Activated T-helper 1 cell treated with anti-CD3 and anti-CD28 coated beads, Interleukin-12 subunit alpha, Interleukin-12 subunit beta, Interleukin-2, Interleukin-4 antibody, amounts not matched to agents 30 ng/mL and 10 ng/mL and 1 ng/mL, durations not matched to agents 14 hours and 24 hours and 36 hours (primary cell): ENCODE data around the gene CPED1. TPM values are rescaled to one million over a fixed set of nuclear protein-coding genes. Genes with fewer than 3 reads are reported as not detected.

Experiments
- DNase-seq: peaks from one replicate; pipeline ENCODE4 v3.0.0; 2021; ENCODE audit warnings: low spot score
- H3K27ac Mint-ChIP-seq: one replicate; pipeline ENCODE4 v1.8.0; 2021; ENCODE audit warnings: mild to moderate bottlenecking, mixed read lengths
- H3K27me3 Mint-ChIP-seq: one replicate; pipeline ENCODE4 v1.8.0; 2022; ENCODE audit warnings: mild to moderate bottlenecking, moderate library complexity, mixed read lengths; ENCODE audit not compliant: insufficient read depth
- H3K36me3 Mint-ChIP-seq: one replicate; pipeline ENCODE4 v1.8.0; 2021; ENCODE audit warnings: low read depth, mixed read lengths
- H3K4me1 Mint-ChIP-seq: one replicate; pipeline ENCODE4 v1.8.0; 2021; ENCODE audit warnings: low read depth, mixed read lengths
- H3K4me3 Mint-ChIP-seq: one replicate; pipeline ENCODE4 v1.8.0; 2021; ENCODE audit warnings: mild to moderate bottlenecking, moderate library complexity, mixed read lengths
- H3K9me3 Mint-ChIP-seq: one replicate; pipeline ENCODE4 v1.8.0; 2021; ENCODE audit warnings: mixed read lengths
- intact Hi-C: fragments of 100-400 bp; cut with micrococcal nuclease; formaldehyde crosslinking; loops from one replicate; pipeline ENCODE4 v1.15.1; 2024
- total RNA-seq: library from RNA; stranded (reverse); gene quantifications from 2 replicates; pipeline ENCODE4 v1.2.3, GENCODE V29; 2022

CPED1 gene
- total RNA-seq, 1 donor from 2014 or later, result not detected

- Mint-ChIP-seq H3K4me3 (no peak overlapping the region), H3K27me3 (peaks cover 44% of the 10 kb centered on the region), H3K4me1 (peaks cover 5% of the 10 kb centered on the region), H3K27ac (no peak overlapping the region), H3K36me3 (peaks cover 4% of the 10 kb centered on the region), H3K9me3 (no peaks in the 10 kb centered on the region)
- DNase-seq, result no peak
- intact Hi-C loops, result loop anchor here (5.0 to 10.0 kb wide), 2 partner anchors 348 to 660 kb away; partner anchors contain the start of gene CPED1
These were observed 346.6 kb downstream of the CPED1 start for GRCh38 chr7:121334875-121335648.

- intact Hi-C loops, result loop anchor here (10.0 kb wide), 1 partner anchor 658 kb away; no protein-coding TSS in a partner anchor
- Mint-ChIP-seq H3K9me3 (no peaks in the 10 kb centered on the region), H3K4me1 (no peaks in the 10 kb centered on the region)
These were observed 348.1 kb downstream of the CPED1 start for GRCh38 chr7:121336579-121336978.

GRCh38 chr7:121337398-121337797, 348.9 kb downstream of the CPED1 start:
- no peak for DNase-seq
- Mint-ChIP-seq H3K27ac (no peak overlapping the region), H3K36me3 (peaks cover 16% of the 10 kb centered on the region), H3K4me3 (no peak overlapping the region), H3K4me1 (no peaks in the 10 kb centered on the region), H3K9me3 (no peaks in the 10 kb centered on the region), H3K27me3 (peaks cover 24% of the 10 kb centered on the region)
- intact Hi-C loops, result loop anchor here (10.0 kb wide), 1 partner anchor 657 kb away; no protein-coding TSS in a partner anchor

More at GRCh38 chr7:121336579-121336978, 348.1 kb downstream of the CPED1 start:
- H3K27ac Mint-ChIP-seq, result no peak overlapping the region
- H3K27me3 Mint-ChIP-seq, result peaks cover 32% of the 10 kb centered on the region
- no peak overlapping the region for H3K4me3 Mint-ChIP-seq
- peaks cover 8% of the 10 kb centered on the region for H3K36me3 Mint-ChIP-seq
- no peak for DNase-seq

GRCh38 chr7:121339082-121339481, 350.6 kb downstream of the CPED1 start:
- Mint-ChIP-seq H3K27me3 (peaks cover 20% of the 10 kb centered on the region), H3K4me1 (no peaks in the 10 kb centered on the region), H3K27ac (no peak overlapping the region), H3K36me3 (peaks cover 23% of the 10 kb centered on the region), H3K4me3 (no peak overlapping the region), H3K9me3 (no peaks in the 10 kb centered on the region)
- intact Hi-C loops, result loop anchor here (10.0 kb wide), 1 partner anchor 656 kb away; no protein-coding TSS in a partner anchor
- DNase-seq, result no peak

GRCh38 chr7:121341933-121342332, 353.4 kb downstream of the CPED1 start:
- Mint-ChIP-seq H3K27ac (no peak overlapping the region), H3K4me1 (no peaks in the 10 kb centered on the region), H3K36me3 (peaks cover 35% of the 10 kb centered on the region), H3K9me3 (no peaks in the 10 kb centered on the region), H3K27me3 (peaks cover 5% of the 10 kb centered on the region), H3K4me3 (no peak overlapping the region)
- intact Hi-C loops, result no loop called here
- no peak for DNase-seq

GRCh38 chr7:121342631-121343030, 354.1 kb downstream of the CPED1 start:
- DNase-seq, result no peak
- Mint-ChIP-seq H3K27me3 (no peaks in the 10 kb centered on the region), H3K4me1 (no peaks in the 10 kb centered on the region), H3K9me3 (no peaks in the 10 kb centered on the region), H3K36me3 (peaks cover 40% of the 10 kb centered on the region), H3K27ac (no peak overlapping the region), H3K4me3 (no peak overlapping the region)
- intact Hi-C loops, result no loop called here

- DNase-seq, result no peak
- H3K4me3 Mint-ChIP-seq, result no peak overlapping the region
- no peaks in the 10 kb centered on the region for H3K4me1 Mint-ChIP-seq
- no peak overlapping the region for H3K27ac Mint-ChIP-seq
- H3K9me3 Mint-ChIP-seq, result no peaks in the 10 kb centered on the region
- intact Hi-C loops, result no loop called here
- H3K36me3 Mint-ChIP-seq, result peaks cover 40% of the 10 kb centered on the region
- H3K27me3 Mint-ChIP-seq, result no peaks in the 10 kb centered on the region
These were observed 354.8 kb downstream of the CPED1 start for GRCh38 chr7:121343302-121343701.

GRCh38 chr7:121344093-121344492, 355.6 kb downstream of the CPED1 start:
- Mint-ChIP-seq H3K9me3 (no peaks in the 10 kb centered on the region), H3K27me3 (no peaks in the 10 kb centered on the region), H3K4me3 (no peak overlapping the region), H3K4me1 (no peaks in the 10 kb centered on the region), H3K36me3 (peaks cover 36% of the 10 kb centered on the region), H3K27ac (no peak overlapping the region)
- no peak for DNase-seq
- intact Hi-C loops, result no loop called here

- H3K27ac Mint-ChIP-seq, result no peak overlapping the region
- H3K27me3 Mint-ChIP-seq, result no peaks in the 10 kb centered on the region
- no peaks in the 10 kb centered on the region for H3K4me1 Mint-ChIP-seq
- no peak overlapping the region for H3K4me3 Mint-ChIP-seq
- DNase-seq, result no peak
- intact Hi-C loops, result no loop called here
- peaks cover 35% of the 10 kb centered on the region for H3K36me3 Mint-ChIP-seq
- no peaks in the 10 kb centered on the region for H3K9me3 Mint-ChIP-seq
These were observed 356.0 kb downstream of the CPED1 start for GRCh38 chr7:121344497-121344896.

Other genes with a start within 250 kb of the CPED1 start
- not detected in 2 replicates for gene TSPAN12, start 130.6 kb upstream of the CPED1 start, total RNA-seq
- 26.7 and 28.6 TPM in 2 replicates for gene ING3, start 37.9 kb upstream of the CPED1 start, total RNA-seq